ENCODE measurements around the gene DELE1. TPM values are rescaled to one million over a fixed set of nuclear protein-coding genes. Genes with fewer than 3 reads are reported as not detected.

DELE1 gene
- total RNA-seq, 2 donors from 2014 or later, result 66.7 to 98.1 TPM

- H3K9me3 ChIP-seq, result no peaks in the 10 kb centered on the region
- no peak overlapping the region for H3K4me3 ChIP-seq
- intact Hi-C loops (cut with DNase I), result no loop called here
- H3K27me3 ChIP-seq (replicated peaks; ENCODE audit: insufficient read depth), result no peaks in the 10 kb centered on the region
- no peak overlapping the region for H3K27ac ChIP-seq
- 74% methylated on average over 4 of the region's 4 CpGs for WGBS
- no peak for DNase-seq (ENCODE audit: low spot score)
- no peak for TF ChIP-seq POLR2A (IDR thresholded peaks at IDR 0.05)
- no peak for TF ChIP-seq POLR2AphosphoS5 (IDR thresholded peaks at IDR 0.05)
- TF ChIP-seq CTCF (IDR thresholded peaks at IDR 0.05), result no peak
- H3K36me3 ChIP-seq, result no peaks in the 10 kb centered on the region
- no peaks in the 10 kb centered on the region for H3K4me1 ChIP-seq (replicated peaks)
Observed at GRCh38 chr5:141903261-141903660, 20.4 kb upstream of the DELE1 start.

- no peak for DNase-seq (ENCODE audit: low spot score)
Observed at GRCh38 chr5:141904551-141904950, 19.1 kb upstream of the DELE1 start.

GRCh38 chr5:141906517-141906916 is 17.2 kb upstream of the DELE1 start:
- H3K27me3 ChIP-seq (replicated peaks; ENCODE audit: insufficient read depth), result no peaks in the 10 kb centered on the region
- no peak for DNase-seq (ENCODE audit: low spot score)
- no peak overlapping the region for H3K4me3 ChIP-seq
- no peaks in the 10 kb centered on the region for H3K36me3 ChIP-seq
- WGBS, result 50% methylated on average over 1 of the region's 1 CpG
- TF ChIP-seq POLR2AphosphoS5 (IDR thresholded peaks at IDR 0.05) (no peak), CTCF (IDR thresholded peaks at IDR 0.05) (no peak), POLR2A (IDR thresholded peaks at IDR 0.05) (no peak)
- no peaks in the 10 kb centered on the region for H3K4me1 ChIP-seq (replicated peaks)
- H3K27ac ChIP-seq, result no peak overlapping the region
- intact Hi-C loops (cut with DNase I), result no loop called here
- no peaks in the 10 kb centered on the region for H3K9me3 ChIP-seq

More at GRCh38 chr5:141904551-141904950, 19.1 kb upstream of the DELE1 start:
- TF ChIP-seq POLR2AphosphoS5 (IDR thresholded peaks at IDR 0.05) (no peak), POLR2A (IDR thresholded peaks at IDR 0.05) (no peak), CTCF (IDR thresholded peaks at IDR 0.05) (no peak)
- Histone ChIP-seq H3K4me3 (no peak overlapping the region), H3K27ac (no peak overlapping the region), H3K9me3 (no peaks in the 10 kb centered on the region), H3K27me3 (replicated peaks; ENCODE audit: insufficient read depth) (no peaks in the 10 kb centered on the region), H3K4me1 (replicated peaks) (no peaks in the 10 kb centered on the region), H3K36me3 (no peaks in the 10 kb centered on the region)
- intact Hi-C loops (cut with DNase I), result no loop called here
- 59% methylated on average over 5 of the region's 5 CpGs for WGBS

GRCh38 chr5:141906972-141907371 is 16.7 kb upstream of the DELE1 start:
- no peaks in the 10 kb centered on the region for H3K27me3 ChIP-seq (replicated peaks; ENCODE audit: insufficient read depth)
- H3K9me3 ChIP-seq, result no peaks in the 10 kb centered on the region
- TF ChIP-seq POLR2A (IDR thresholded peaks at IDR 0.05) (no peak), CTCF (IDR thresholded peaks at IDR 0.05) (no peak), POLR2AphosphoS5 (IDR thresholded peaks at IDR 0.05) (no peak)
- no peaks in the 10 kb centered on the region for H3K4me1 ChIP-seq (replicated peaks)
- 0% methylated on average over 1 of the region's 1 CpG for WGBS
- intact Hi-C loops (cut with DNase I), result no loop called here
- H3K36me3 ChIP-seq, result no peaks in the 10 kb centered on the region
- no peak overlapping the region for H3K27ac ChIP-seq
- DNase-seq (ENCODE audit: low spot score), result no peak
- H3K4me3 ChIP-seq, result no peak overlapping the region

- no peak for DNase-seq (ENCODE audit: low spot score)
- Histone ChIP-seq H3K9me3 (no peaks in the 10 kb centered on the region), H3K4me3 (no peak overlapping the region), H3K4me1 (replicated peaks) (peaks cover 2% of the 10 kb centered on the region), H3K27ac (no peak overlapping the region), H3K36me3 (no peaks in the 10 kb centered on the region), H3K27me3 (replicated peaks; ENCODE audit: insufficient read depth) (peaks cover 5% of the 10 kb centered on the region)
- 95% methylated on average over 2 of the region's 2 CpGs for WGBS
- intact Hi-C loops (cut with DNase I), result no loop called here
- TF ChIP-seq POLR2AphosphoS5 (IDR thresholded peaks at IDR 0.05), result no peak
- no peak for TF ChIP-seq POLR2A (IDR thresholded peaks at IDR 0.05)
- TF ChIP-seq CTCF (IDR thresholded peaks at IDR 0.05), result no peak
Observed at GRCh38 chr5:141908796-141909195, 14.9 kb upstream of the DELE1 start.

All from prostate gland (tissue), 2 donors.